GM23248 (cell line): ENCODE data around the gene PTPRN2.

ENCODE experiments used
- EZH2 ChIP-seq: fragments of 200-600 bp; sonication (generic); IDR thresholded peaks from 2 replicates; pipeline ENCODE4 v1.6.1; 2018; ENCODE audit warnings: antibody characterized with exemption, mild to moderate bottlenecking; ENCODE audit not compliant: insufficient read depth, poor library complexity, severe bottlenecking
- EZH2phosphoT487 ChIP-seq: fragments of 200-600 bp; sonication (generic); IDR thresholded peaks from 2 replicates; pipeline ENCODE4 v1.6.1; 2018; ENCODE audit warnings: antibody characterized with exemption, moderate library complexity, mild to moderate bottlenecking, low read depth; ENCODE audit not compliant: insufficient read depth

- TF ChIP-seq EZH2 = no peak
- no peak for TF ChIP-seq EZH2phosphoT487
These were observed 818.0 kb downstream of the PTPRN2 start for GRCh38 chr7:157769526-157770215.
